CD8-positive, alpha-beta memory T cell (primary cell): Measurements from ENCODE around the gene KIF6. TPM values are rescaled to one million over a fixed set of nuclear protein-coding genes. Genes with fewer than 3 reads are reported as not detected.

Experiments used
- CTCF ChIA-PET: fragments of 350-600 bp; sonication (Branson Sonifier 250); formaldehyde crosslinking; loops from one replicate; lab custom pipeline; 2021; ENCODE audit warnings: antibody characterized with exemption; lab: Charles Lee
- POLR2A ChIA-PET: fragments of 350-600 bp; sonication (Branson Sonifier 250); formaldehyde crosslinking; loops from one replicate; lab custom pipeline; 2021; ENCODE audit warnings: antibody characterized with exemption; lab: Charles Lee
- DNase-seq, 5 donors: peaks; one replicate each; pipeline versions ENCODE4 v3.0.0 to v3.0.0-alpha.2; 2020 to 2022; ENCODE audit warnings: mixed read lengths in 1 of 5
- H3K27ac ChIP-seq: one replicate; pipeline ENCODE4 v1.7.0; 2013; ENCODE audit warnings: low read depth, mild to moderate bottlenecking, low read length, moderate library complexity
- H3K27me3 ChIP-seq: 2 replicates; pipeline ENCODE4 v1.7.0; 2013; ENCODE audit warnings: low read length, mild to moderate bottlenecking; ENCODE audit not compliant: insufficient read depth, poor library complexity, severe bottlenecking
- H3K36me3 ChIP-seq: 2 replicates; pipeline ENCODE4 v1.7.0; 2013; ENCODE audit warnings: mild to moderate bottlenecking, low read length, moderate library complexity; ENCODE audit not compliant: insufficient read depth
- H3K4me1 ChIP-seq: 2 replicates; pipeline ENCODE4 v1.7.0; 2013; ENCODE audit warnings: mild to moderate bottlenecking, low read length, moderate library complexity; ENCODE audit not compliant: insufficient read depth
- H3K4me3 ChIP-seq: 2 replicates; pipeline ENCODE4 v1.7.0; 2013; ENCODE audit warnings: mild to moderate bottlenecking, low read length
- H3K9me3 ChIP-seq: 2 replicates; pipeline ENCODE4 v1.7.0; 2013; ENCODE audit warnings: mild to moderate bottlenecking, low read length
- H3K27ac Mint-ChIP-seq, 8 donors: one replicate each; pipeline ENCODE4 v1.8.0; 2020 to 2021; ENCODE audit warnings: mixed read lengths in 8 of 8, mild to moderate bottlenecking in 6 of 8, inconsistent platforms in 3 of 8, moderate library complexity in 3 of 8
- H3K27me3 Mint-ChIP-seq, 2 donors: one replicate each; pipeline ENCODE4 v1.8.0; 2020 to 2021; ENCODE audit warnings: mixed read lengths in 2 of 2, mild to moderate bottlenecking in 1 of 2, moderate library complexity in 1 of 2
- H3K36me3 Mint-ChIP-seq, 3 donors: one replicate each; pipeline ENCODE4 v1.8.0; 2020 to 2021; ENCODE audit warnings: mixed read lengths in 3 of 3, inconsistent platforms in 1 of 3, mild to moderate bottlenecking in 1 of 3
- H3K4me1 Mint-ChIP-seq, 3 donors: one replicate each; pipeline ENCODE4 v1.8.0; 2020 to 2021; ENCODE audit warnings: mixed read lengths in 3 of 3, inconsistent platforms in 1 of 3, mild to moderate bottlenecking in 1 of 3
- H3K4me3 Mint-ChIP-seq, 7 donors: one replicate each; pipeline ENCODE4 v1.8.0; 2020 to 2021; ENCODE audit warnings: mixed read lengths in 7 of 7, mild to moderate bottlenecking in 6 of 7, moderate library complexity in 4 of 7, inconsistent platforms in 2 of 7
- H3K9me3 Mint-ChIP-seq, 5 donors: one replicate each; pipeline ENCODE4 v1.8.0; 2020 to 2022; ENCODE audit warnings: mixed read lengths in 5 of 5, mild to moderate bottlenecking in 3 of 5, moderate library complexity in 2 of 5, inconsistent platforms in 1 of 5
- polyA plus RNA-seq: library from polyadenylated mRNA; unstranded; fragments of 300-500 nt; fragmentation: Illumina TruSeq; gene quantifications from one replicate; pipeline ENCODE4 v1.2.3, GENCODE V29; 2021
- total RNA-seq, 2 experiments: library from RNA; stranded (reverse); gene quantifications; one replicate each; pipeline ENCODE4 v1.2.3, GENCODE V29; 2021

The KIF6 gene
- total and polyA plus RNA-seq, 3 experiments from 2014 or later = 0.22 TPM; not detected in 1

- DNase-seq = no peak
- Mint-ChIP-seq H3K27ac (no peak overlapping the region), H3K4me3 (no peak overlapping the region), H3K36me3 (no peaks in the 10 kb centered on the region), H3K9me3 (peaks cover 0 to 9% (median 0%) of the 10 kb centered on the region in 5 donors), H3K4me1 (no peaks in the 10 kb centered on the region), H3K27me3 (peaks cover 7 to 8% of the 10 kb centered on the region in 2 donors)
- Histone ChIP-seq H3K27ac (no peak overlapping the region), H3K9me3 (no peaks in the 10 kb centered on the region), H3K4me3 (no peak overlapping the region), H3K36me3 (no peaks in the 10 kb centered on the region), H3K27me3 (no peaks in the 10 kb centered on the region), H3K4me1 (no peaks in the 10 kb centered on the region)
- ChIA-PET CTCF (no interaction called here), POLR2A (no interaction called here)
Observed at GRCh38 chr6:39439342-39440038, 285.7 kb downstream of the KIF6 start.

- POLR2A ChIA-PET = no interaction called here
- H3K4me3 Mint-ChIP-seq = no peak overlapping the region
- no peaks in the 10 kb centered on the region for H3K36me3 ChIP-seq
- H3K9me3 ChIP-seq = no peaks in the 10 kb centered on the region
- no peak for DNase-seq
- no peak overlapping the region for H3K27ac ChIP-seq
- H3K9me3 Mint-ChIP-seq = peaks cover 0 to 9% (median 0%) of the 10 kb centered on the region in 5 donors
- H3K4me1 Mint-ChIP-seq = peaks cover 0 to 3% (median 0%) of the 10 kb centered on the region in 3 donors
- H3K27me3 Mint-ChIP-seq = peaks cover 8 to 25% of the 10 kb centered on the region in 2 donors
- no peaks in the 10 kb centered on the region for H3K4me1 ChIP-seq
- H3K36me3 Mint-ChIP-seq = no peaks in the 10 kb centered on the region
- H3K27ac Mint-ChIP-seq = no peak overlapping the region
- no peak overlapping the region for H3K4me3 ChIP-seq
- CTCF ChIA-PET = interaction anchor here (0.8 kb wide), 1 partner anchor 15 kb away, joined by 3 read pairs; no protein-coding TSS in a partner anchor
- no peaks in the 10 kb centered on the region for H3K27me3 ChIP-seq
Observed at GRCh38 chr6:39433630-39434029, 291.6 kb downstream of the KIF6 start.

- no peak overlapping the region for H3K4me3 Mint-ChIP-seq
- H3K4me1 Mint-ChIP-seq = peaks cover 0 to 3% (median 0%) of the 10 kb centered on the region in 3 donors
- no peak overlapping the region for H3K27ac Mint-ChIP-seq
- Histone ChIP-seq H3K9me3 (no peaks in the 10 kb centered on the region), H3K27me3 (no peaks in the 10 kb centered on the region), H3K4me1 (no peaks in the 10 kb centered on the region), H3K4me3 (no peak overlapping the region), H3K36me3 (no peaks in the 10 kb centered on the region), H3K27ac (no peak overlapping the region)
- H3K9me3 Mint-ChIP-seq = peaks cover 0 to 9% (median 0%) of the 10 kb centered on the region in 5 donors
- CTCF ChIA-PET = no interaction called here
- H3K36me3 Mint-ChIP-seq = no peaks in the 10 kb centered on the region
- DNase-seq = no peak
- peaks cover 8 to 25% of the 10 kb centered on the region in 2 donors for H3K27me3 Mint-ChIP-seq
- POLR2A ChIA-PET = no interaction called here
Observed at GRCh38 chr6:39432330-39433025, 292.7 kb downstream of the KIF6 start.

- Mint-ChIP-seq H3K4me3 (no peak overlapping the region), H3K9me3 (peaks cover 0 to under 1% (median 0%) of the 10 kb centered on the region in 5 donors), H3K4me1 (peaks cover 0 to 3% (median 0%) of the 10 kb centered on the region in 3 donors), H3K27ac (no peak overlapping the region), H3K27me3 (peaks cover 7 to 25% of the 10 kb centered on the region in 2 donors), H3K36me3 (no peaks in the 10 kb centered on the region)
- ChIA-PET CTCF (no interaction called here), POLR2A (no interaction called here)
- Histone ChIP-seq H3K27ac (no peak overlapping the region), H3K36me3 (no peaks in the 10 kb centered on the region), H3K27me3 (no peaks in the 10 kb centered on the region), H3K9me3 (no peaks in the 10 kb centered on the region), H3K4me1 (no peaks in the 10 kb centered on the region), H3K4me3 (no peak overlapping the region)
- no peak for DNase-seq
Observed at GRCh38 chr6:39430871-39431523, 294.2 kb downstream of the KIF6 start.

- Mint-ChIP-seq H3K36me3 (no peaks in the 10 kb centered on the region), H3K27me3 (peaks cover 6 to 25% of the 10 kb centered on the region in 2 donors), H3K9me3 (no peaks in the 10 kb centered on the region), H3K4me3 (no peak overlapping the region), H3K4me1 (peaks cover 0 to 3% (median 0%) of the 10 kb centered on the region in 3 donors), H3K27ac (no peak overlapping the region)
- Histone ChIP-seq H3K27me3 (no peaks in the 10 kb centered on the region), H3K4me1 (no peaks in the 10 kb centered on the region), H3K4me3 (no peak overlapping the region), H3K27ac (no peak overlapping the region), H3K9me3 (no peaks in the 10 kb centered on the region), H3K36me3 (no peaks in the 10 kb centered on the region)
- ChIA-PET POLR2A (no interaction called here), CTCF (no interaction called here)
- no peak for DNase-seq
Observed at GRCh38 chr6:39430446-39430845, 294.8 kb downstream of the KIF6 start.

GRCh38 chr6:39428816-39429215, 296.4 kb downstream of the KIF6 start:
- H3K27me3 Mint-ChIP-seq = peaks cover 6 to 25% of the 10 kb centered on the region in 2 donors
- ChIA-PET CTCF (no interaction called here), POLR2A (no interaction called here)
- H3K27ac Mint-ChIP-seq = no peak overlapping the region
- no peak overlapping the region for H3K4me3 ChIP-seq
- H3K4me3 Mint-ChIP-seq = no peak overlapping the region
- H3K4me1 Mint-ChIP-seq = peaks cover 0 to 3% (median 0%) of the 10 kb centered on the region in 3 donors
- H3K27me3 ChIP-seq = no peaks in the 10 kb centered on the region
- H3K4me1 ChIP-seq = no peaks in the 10 kb centered on the region
- no peaks in the 10 kb centered on the region for H3K36me3 ChIP-seq
- no peaks in the 10 kb centered on the region for H3K9me3 ChIP-seq
- DNase-seq = no peak
- H3K27ac ChIP-seq = no peak overlapping the region
- H3K36me3 Mint-ChIP-seq = no peaks in the 10 kb centered on the region
- H3K9me3 Mint-ChIP-seq = no peaks in the 10 kb centered on the region

- no peak for DNase-seq
- Mint-ChIP-seq H3K27ac (no peak overlapping the region), H3K27me3 (peaks cover 6 to 21% of the 10 kb centered on the region in 2 donors), H3K4me3 (no peak overlapping the region), H3K36me3 (no peaks in the 10 kb centered on the region), H3K4me1 (peaks cover 0 to 3% (median 0%) of the 10 kb centered on the region in 3 donors), H3K9me3 (no peaks in the 10 kb centered on the region)
- Histone ChIP-seq H3K27me3 (no peaks in the 10 kb centered on the region), H3K4me1 (no peaks in the 10 kb centered on the region), H3K9me3 (no peaks in the 10 kb centered on the region), H3K4me3 (no peak overlapping the region), H3K27ac (no peak overlapping the region), H3K36me3 (no peaks in the 10 kb centered on the region)
- ChIA-PET CTCF (interaction anchor here (0.5 kb wide), 1 partner anchor 13 kb away, joined by 3 read pairs; no protein-coding TSS in a partner anchor), POLR2A (no interaction called here)
Observed at GRCh38 chr6:39428152-39428551, 297.1 kb downstream of the KIF6 start.

GRCh38 chr6:39426073-39426456, 299.1 kb downstream of the KIF6 start:
- Mint-ChIP-seq H3K27me3 (peaks cover 4 to 17% of the 10 kb centered on the region in 2 donors), H3K27ac (no peak overlapping the region), H3K36me3 (no peaks in the 10 kb centered on the region), H3K4me3 (no peak overlapping the region), H3K9me3 (no peaks in the 10 kb centered on the region), H3K4me1 (peaks cover 0 to 3% (median 0%) of the 10 kb centered on the region in 3 donors)
- Histone ChIP-seq H3K4me1 (no peaks in the 10 kb centered on the region), H3K36me3 (no peaks in the 10 kb centered on the region), H3K27me3 (no peaks in the 10 kb centered on the region), H3K27ac (no peak overlapping the region), H3K4me3 (no peak overlapping the region), H3K9me3 (no peaks in the 10 kb centered on the region)
- DNase-seq = no peak
- POLR2A ChIA-PET = no interaction called here
- CTCF ChIA-PET = interaction anchor here (1.0 kb wide), 1 partner anchor 24 kb away, joined by 4 read pairs; no protein-coding TSS in a partner anchor
